Measurements from ENCODE around the gene CARHSP1. TPM values are rescaled to one million over a fixed set of nuclear protein-coding genes. Genes with fewer than 3 reads are reported as not detected.
A peak's percentile ranks its signal among the peaks of the same experiment; 100 is the strongest.

The CARHSP1 gene
- total RNA-seq, 1 donor from 2014 or later, result 118 TPM

GRCh38 chr16:8893976-8894690 lies 25.3 kb upstream of the CARHSP1 start:
- H3K4me1 ChIP-seq (ENCODE audit: control insufficient read depth in 3 of 3, insufficient read depth in 3 of 3, low read length in 3 of 3), result peaks cover 0 to 5% (median 4%) of the 10 kb centered on the region in 3 donors
- no peaks in the 10 kb centered on the region for H3K27me3 ChIP-seq (ENCODE audit: control insufficient read depth in 3 of 3, insufficient read depth in 3 of 3, low read length in 3 of 3)
- peaks cover 64 to 89% (median 77%) of the 10 kb centered on the region in 3 donors for H3K36me3 ChIP-seq (ENCODE audit: control insufficient read depth in 3 of 3, insufficient read depth in 3 of 3, low read length in 3 of 3)
- no peak overlapping the region for H3K9ac ChIP-seq (ENCODE audit: low read depth in 1 of 3, low read length in 3 of 3)
- H3K9me3 ChIP-seq (ENCODE audit: control insufficient read depth in 3 of 3, low read length in 3 of 3), result no peaks in the 10 kb centered on the region
- H3K4me3 ChIP-seq (ENCODE audit: low read length in 3 of 3), result no peak overlapping the region
- H3K27ac ChIP-seq (ENCODE audit: low read depth, low read length), result no peak overlapping the region

DNA sequence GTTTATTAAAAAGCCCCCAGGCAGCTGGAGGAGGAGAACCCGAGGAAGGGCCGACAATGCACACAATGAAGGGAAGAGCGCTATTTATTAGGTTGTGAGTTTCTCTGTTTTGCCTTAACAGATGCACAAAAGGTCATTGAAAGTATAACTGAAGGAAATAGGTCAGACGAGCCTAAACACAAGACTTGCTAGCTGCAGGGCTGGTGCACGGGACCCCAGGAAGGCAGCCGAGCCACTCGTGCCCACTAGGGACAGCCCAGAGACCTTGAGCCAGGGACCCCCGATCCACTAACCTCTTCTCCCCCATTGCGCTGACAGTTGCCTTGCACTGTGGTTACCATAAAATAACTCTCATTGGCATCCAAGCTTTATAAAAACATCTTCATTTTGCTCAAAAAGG lies 24.6 kb upstream of the CARHSP1 start:
- Histone ChIP-seq H3K27me3 (ENCODE audit: control insufficient read depth in 3 of 3, insufficient read depth in 3 of 3, low read length in 3 of 3) (no peaks in the 10 kb centered on the region), H3K27ac (ENCODE audit: low read depth, low read length) (no peak overlapping the region), H3K36me3 (ENCODE audit: control insufficient read depth in 3 of 3, insufficient read depth in 3 of 3, low read length in 3 of 3) (peaks cover 58 to 82% (median 70%) of the 10 kb centered on the region in 3 donors)

GRCh38 chr16:8892101-8892575 lies 23.3 kb upstream of the CARHSP1 start:
- H3K4me1 ChIP-seq (ENCODE audit: control insufficient read depth in 3 of 3, insufficient read depth in 3 of 3, low read length in 3 of 3), result peaks cover 12 to 20% (median 17%) of the 10 kb centered on the region in 3 donors
- no peak overlapping the region for H3K9ac ChIP-seq (ENCODE audit: low read depth in 1 of 3, low read length in 3 of 3)
- no peaks in the 10 kb centered on the region for H3K27me3 ChIP-seq (ENCODE audit: control insufficient read depth in 3 of 3, insufficient read depth in 3 of 3, low read length in 3 of 3)
- H3K4me3 ChIP-seq (ENCODE audit: low read length in 3 of 3), result no peak overlapping the region
- H3K9me3 ChIP-seq (ENCODE audit: control insufficient read depth in 3 of 3, low read length in 3 of 3), result no peaks in the 10 kb centered on the region
- peak overlapping the region; percentile 19 for H3K27ac ChIP-seq (ENCODE audit: low read depth, low read length)
- H3K36me3 ChIP-seq (ENCODE audit: control insufficient read depth in 3 of 3, insufficient read depth in 3 of 3, low read length in 3 of 3), result peaks cover 52 to 74% (median 59%) of the 10 kb centered on the region in 3 donors

More for the DNA sequence above, 24.6 kb upstream of the CARHSP1 start:
- H3K4me3 ChIP-seq (ENCODE audit: low read length in 3 of 3), result no peak overlapping the region
- no peaks in the 10 kb centered on the region for H3K9me3 ChIP-seq (ENCODE audit: control insufficient read depth in 3 of 3, low read length in 3 of 3)
- H3K9ac ChIP-seq (ENCODE audit: low read depth in 1 of 3, low read length in 3 of 3), result no peak overlapping the region
- peaks cover under 1 to 8% (median 4%) of the 10 kb centered on the region in 3 donors for H3K4me1 ChIP-seq (ENCODE audit: control insufficient read depth in 3 of 3, insufficient read depth in 3 of 3, low read length in 3 of 3)

DNA sequence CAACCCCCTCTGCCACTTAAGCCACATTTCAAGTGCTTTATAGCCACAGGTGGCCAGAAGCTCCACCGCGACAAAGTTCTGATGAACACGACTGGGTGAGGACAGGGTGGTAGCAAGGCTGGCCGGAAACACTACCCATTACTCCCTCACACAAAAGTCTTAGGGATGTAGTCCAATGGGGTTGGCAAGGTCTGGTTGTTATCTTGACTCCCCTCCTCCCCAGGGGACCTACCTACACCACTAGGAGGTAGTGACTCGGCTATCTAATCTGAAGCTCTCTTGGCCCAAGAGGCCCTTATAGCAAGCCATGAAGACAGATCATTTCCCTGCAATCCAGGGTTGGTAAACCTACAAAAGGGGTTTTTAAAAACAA lies 21.7 kb upstream of the CARHSP1 start:
- Histone ChIP-seq H3K4me1 (ENCODE audit: control insufficient read depth in 3 of 3, insufficient read depth in 3 of 3, low read length in 3 of 3) (peaks cover 20 to 35% (median 28%) of the 10 kb centered on the region in 3 donors), H3K4me3 (ENCODE audit: low read length in 3 of 3) (no peak overlapping the region), H3K9ac (ENCODE audit: low read depth in 1 of 3, low read length in 3 of 3) (no peak overlapping the region), H3K27me3 (ENCODE audit: control insufficient read depth in 3 of 3, insufficient read depth in 3 of 3, low read length in 3 of 3) (peaks cover 0 to 3% (median 0%) of the 10 kb centered on the region in 3 donors), H3K36me3 (ENCODE audit: control insufficient read depth in 3 of 3, insufficient read depth in 3 of 3, low read length in 3 of 3) (peaks cover 44 to 61% (median 49%) of the 10 kb centered on the region in 3 donors), H3K27ac (ENCODE audit: low read depth, low read length) (no peak overlapping the region), H3K9me3 (ENCODE audit: control insufficient read depth in 3 of 3, low read length in 3 of 3) (no peaks in the 10 kb centered on the region)

DNA sequence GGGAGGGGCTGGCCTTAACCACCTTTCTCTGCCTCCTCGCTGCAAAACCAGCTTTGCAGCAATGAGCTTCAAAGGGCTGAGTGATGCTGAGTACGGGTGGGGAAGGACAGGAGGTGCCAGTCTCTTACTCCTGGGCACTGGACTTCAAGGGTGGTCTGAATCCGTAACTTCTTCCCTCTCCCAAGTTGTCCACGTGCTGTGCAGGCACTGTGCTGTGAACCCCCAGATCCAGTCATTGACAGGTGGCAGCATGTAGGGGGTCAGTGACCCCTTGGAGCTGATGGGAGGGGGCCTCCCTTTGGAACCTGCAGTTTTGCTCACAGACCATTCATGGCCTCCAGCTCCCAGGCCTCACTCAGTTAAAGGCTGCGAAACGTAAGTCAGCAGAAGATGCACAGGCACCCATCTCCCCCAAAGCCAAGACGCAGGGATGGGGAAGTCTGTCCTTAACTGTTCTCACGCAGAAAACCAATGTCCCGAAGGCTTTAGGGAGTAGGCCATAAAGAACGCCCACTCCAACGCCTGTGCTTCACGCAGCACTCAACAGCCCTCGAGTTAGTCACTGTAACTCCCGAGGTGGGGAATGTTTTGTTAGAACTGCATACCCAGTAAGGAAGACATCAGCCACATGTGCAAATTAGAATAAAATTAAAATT lies 21.2 kb upstream of the CARHSP1 start:
- Histone ChIP-seq H3K9ac (ENCODE audit: low read depth in 1 of 3, low read length in 3 of 3) (no peak overlapping the region), H3K9me3 (ENCODE audit: control insufficient read depth in 3 of 3, low read length in 3 of 3) (no peaks in the 10 kb centered on the region), H3K36me3 (ENCODE audit: control insufficient read depth in 3 of 3, insufficient read depth in 3 of 3, low read length in 3 of 3) (peaks cover 39 to 56% (median 44%) of the 10 kb centered on the region in 3 donors), H3K27ac (ENCODE audit: low read depth, low read length) (no peak overlapping the region), H3K27me3 (ENCODE audit: control insufficient read depth in 3 of 3, insufficient read depth in 3 of 3, low read length in 3 of 3) (peaks cover 0 to 3% (median 0%) of the 10 kb centered on the region in 3 donors), H3K4me3 (ENCODE audit: low read length in 3 of 3) (no peak overlapping the region), H3K4me1 (ENCODE audit: control insufficient read depth in 3 of 3, insufficient read depth in 3 of 3, low read length in 3 of 3) (peaks cover 23 to 40% (median 33%) of the 10 kb centered on the region in 3 donors)

GRCh38 chr16:8888951-8889892 lies 20.4 kb upstream of the CARHSP1 start:
- H3K9ac ChIP-seq (ENCODE audit: low read depth in 1 of 3, low read length in 3 of 3), result no peak overlapping the region
- peaks cover 23 to 48% (median 41%) of the 10 kb centered on the region in 3 donors for H3K4me1 ChIP-seq (ENCODE audit: control insufficient read depth in 3 of 3, insufficient read depth in 3 of 3, low read length in 3 of 3)
- H3K4me3 ChIP-seq (ENCODE audit: low read length in 3 of 3), result no peak overlapping the region
- H3K27ac ChIP-seq (ENCODE audit: low read depth, low read length), result no peak overlapping the region
- peaks cover 0 to 3% (median 0%) of the 10 kb centered on the region in 3 donors for H3K27me3 ChIP-seq (ENCODE audit: control insufficient read depth in 3 of 3, insufficient read depth in 3 of 3, low read length in 3 of 3)
- no peaks in the 10 kb centered on the region for H3K9me3 ChIP-seq (ENCODE audit: control insufficient read depth in 3 of 3, low read length in 3 of 3)
- H3K36me3 ChIP-seq (ENCODE audit: control insufficient read depth in 3 of 3, insufficient read depth in 3 of 3, low read length in 3 of 3), result peaks cover 32 to 48% (median 36%) of the 10 kb centered on the region in 3 donors

DNA sequence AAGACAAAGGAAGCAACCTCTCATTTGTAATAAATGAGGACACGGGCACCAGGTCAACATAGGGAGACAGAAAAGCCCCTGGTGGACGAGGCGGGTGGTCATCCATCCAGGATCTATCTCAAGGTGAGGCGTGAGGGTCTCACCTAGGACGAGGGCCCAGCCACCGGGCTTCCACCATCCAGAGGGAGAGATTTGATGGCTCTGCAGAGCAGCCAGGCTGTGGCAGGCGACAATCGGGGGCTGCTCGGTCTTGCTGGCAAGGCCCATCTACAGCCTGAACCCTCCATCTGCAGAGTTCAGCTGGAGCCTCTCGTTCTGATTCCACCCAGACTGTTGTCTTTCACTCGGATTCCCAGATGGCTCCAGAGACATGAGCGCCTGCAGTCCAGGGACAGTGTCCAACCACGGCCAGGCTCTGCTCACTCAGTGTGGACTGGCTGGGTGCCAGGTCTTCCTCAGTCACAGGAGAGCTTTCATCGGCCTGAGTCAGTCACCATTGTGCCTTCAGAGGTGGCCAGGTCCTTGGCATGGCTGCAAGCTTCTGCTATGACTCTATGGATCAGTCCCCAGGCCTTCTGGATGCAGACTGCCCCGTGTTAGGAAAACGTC lies 19.2 kb upstream of the CARHSP1 start:
- Histone ChIP-seq H3K4me1 (ENCODE audit: control insufficient read depth in 3 of 3, insufficient read depth in 3 of 3, low read length in 3 of 3) (peaks cover 23 to 51% (median 40%) of the 10 kb centered on the region in 3 donors), H3K4me3 (ENCODE audit: low read length in 3 of 3) (no peak overlapping the region), H3K36me3 (ENCODE audit: control insufficient read depth in 3 of 3, insufficient read depth in 3 of 3, low read length in 3 of 3) (peaks cover 23 to 37% (median 25%) of the 10 kb centered on the region in 3 donors), H3K9me3 (ENCODE audit: control insufficient read depth in 3 of 3, low read length in 3 of 3) (no peaks in the 10 kb centered on the region), H3K9ac (ENCODE audit: low read depth in 1 of 3, low read length in 3 of 3) (peak overlapping the region in 1 of 3 donors; percentile 16), H3K27ac (ENCODE audit: low read depth, low read length) (no peak overlapping the region), H3K27me3 (ENCODE audit: control insufficient read depth in 3 of 3, insufficient read depth in 3 of 3, low read length in 3 of 3) (peaks cover 0 to 6% (median 4%) of the 10 kb centered on the region in 3 donors)

DNA sequence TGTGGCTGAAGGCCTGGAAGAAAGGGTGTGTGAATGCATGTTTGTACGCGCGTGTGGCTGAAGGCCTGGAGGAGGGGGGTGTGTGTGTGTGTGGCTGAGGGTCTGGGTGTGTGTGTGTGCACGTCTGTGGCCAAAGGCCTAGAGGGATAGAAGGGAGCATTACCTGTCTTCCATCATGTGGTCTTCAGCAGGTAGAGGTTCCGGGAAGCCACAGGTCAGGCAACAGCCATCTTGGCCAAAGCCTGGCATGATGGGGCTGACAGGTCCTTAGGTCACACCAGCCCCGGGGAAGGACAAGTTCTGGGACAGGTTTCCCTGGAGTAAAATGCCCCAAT lies 18.6 kb upstream of the CARHSP1 start:
- H3K27ac ChIP-seq (ENCODE audit: low read depth, low read length), result no peak overlapping the region

More for the DNA sequence above, 18.6 kb upstream of the CARHSP1 start:
- Histone ChIP-seq H3K9ac (ENCODE audit: low read depth in 1 of 3, low read length in 3 of 3) (peak overlapping the region in 1 of 3 donors; percentile 16), H3K36me3 (ENCODE audit: control insufficient read depth in 3 of 3, insufficient read depth in 3 of 3, low read length in 3 of 3) (peaks cover 23 to 37% (median 24%) of the 10 kb centered on the region in 3 donors), H3K4me1 (ENCODE audit: control insufficient read depth in 3 of 3, insufficient read depth in 3 of 3, low read length in 3 of 3) (peaks cover 23 to 51% (median 40%) of the 10 kb centered on the region in 3 donors), H3K9me3 (ENCODE audit: control insufficient read depth in 3 of 3, low read length in 3 of 3) (no peaks in the 10 kb centered on the region), H3K4me3 (ENCODE audit: low read length in 3 of 3) (no peak overlapping the region), H3K27me3 (ENCODE audit: control insufficient read depth in 3 of 3, insufficient read depth in 3 of 3, low read length in 3 of 3) (peaks cover 2 to 6% (median 6%) of the 10 kb centered on the region in 3 donors)
